Testis (tissue), 2 donors: Measurements from ENCODE around the gene CENPH.

Source experiments
- POLR2A ChIP-seq: fragments of 450-650 bp; IDR thresholded peaks from one replicate; pipeline ENCODE4 v1.6.1; 2017; ENCODE audit warnings: antibody characterized with exemption, mild to moderate bottlenecking, moderate library complexity
- TF ChIP-seq, protein P1 (sequence below), 3 experiments: fragments of 450-650 bp in 2 of 3; fragments of 200-600 bp in 1 of 3; sonication (generic) in 1 of 3; IDR thresholded peaks; one replicate each; pipeline ENCODE4 v1.5.1; 2016 to 2019; ENCODE audit warnings: antibody characterized with exemption in 3 of 3, mild to moderate bottlenecking in 2 of 3, moderate library complexity in 1 of 3

DNA sequence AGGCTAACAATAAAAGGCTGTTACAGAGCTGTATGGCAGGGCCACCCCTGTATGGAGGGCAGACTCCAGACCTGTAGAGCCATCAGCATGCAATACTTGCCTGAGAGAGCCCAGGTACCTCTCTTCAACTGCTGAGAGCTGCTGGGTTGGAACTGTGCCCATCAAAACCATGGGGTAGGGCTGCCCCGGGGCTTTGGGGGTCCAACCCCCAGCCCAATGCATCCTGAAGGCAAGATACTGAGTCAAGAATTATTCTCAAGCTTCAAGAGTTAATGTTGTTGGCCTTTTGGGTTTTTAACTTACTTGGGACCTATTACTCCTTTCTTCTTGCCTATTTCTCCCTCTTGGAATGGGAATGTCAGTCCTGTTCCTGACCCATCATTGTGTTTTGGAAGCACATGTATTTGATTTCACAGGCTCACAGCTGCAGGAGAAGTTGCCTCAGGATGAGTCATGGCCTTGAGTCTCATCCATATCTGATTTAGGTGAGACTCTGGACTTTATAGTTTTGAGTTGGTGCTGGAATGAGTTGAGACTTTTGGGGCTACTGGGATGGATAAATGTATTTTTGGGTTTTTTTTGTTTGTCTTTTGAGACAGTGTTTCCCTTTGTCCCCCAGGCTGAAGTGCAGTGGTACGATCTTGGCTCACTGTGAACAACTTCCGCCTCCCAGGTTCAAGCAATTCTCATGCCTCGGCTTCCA is 24.3 kb downstream of the CENPH start:
- TF ChIP-seq, protein P1, sequence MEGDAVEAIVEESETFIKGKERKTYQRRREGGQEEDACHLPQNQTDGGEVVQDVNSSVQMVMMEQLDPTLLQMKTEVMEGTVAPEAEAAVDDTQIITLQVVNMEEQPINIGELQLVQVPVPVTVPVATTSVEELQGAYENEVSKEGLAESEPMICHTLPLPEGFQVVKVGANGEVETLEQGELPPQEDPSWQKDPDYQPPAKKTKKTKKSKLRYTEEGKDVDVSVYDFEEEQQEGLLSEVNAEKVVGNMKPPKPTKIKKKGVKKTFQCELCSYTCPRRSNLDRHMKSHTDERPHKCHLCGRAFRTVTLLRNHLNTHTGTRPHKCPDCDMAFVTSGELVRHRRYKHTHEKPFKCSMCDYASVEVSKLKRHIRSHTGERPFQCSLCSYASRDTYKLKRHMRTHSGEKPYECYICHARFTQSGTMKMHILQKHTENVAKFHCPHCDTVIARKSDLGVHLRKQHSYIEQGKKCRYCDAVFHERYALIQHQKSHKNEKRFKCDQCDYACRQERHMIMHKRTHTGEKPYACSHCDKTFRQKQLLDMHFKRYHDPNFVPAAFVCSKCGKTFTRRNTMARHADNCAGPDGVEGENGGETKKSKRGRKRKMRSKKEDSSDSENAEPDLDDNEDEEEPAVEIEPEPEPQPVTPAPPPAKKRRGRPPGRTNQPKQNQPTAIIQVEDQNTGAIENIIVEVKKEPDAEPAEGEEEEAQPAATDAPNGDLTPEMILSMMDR (IDR thresholded peaks at IDR 0.05), result no peak
- no peak for TF ChIP-seq POLR2A
